Stimulated activated CD8-positive, alpha-beta memory T cell treated with anti-CD3 and anti-CD28 coated beads, Interleukin-7, amount 100 ng/mL, for 24 hours (primary cell): ENCODE measurements around the gene ROR2.
"Not testable (repeated sequence)": the region's sequence is repeated elsewhere in the genome, so short reads cannot be mapped to it uniquely, and the experiment has no call there.

ENCODE experiments used
- DNase-seq: peaks from one replicate; pipeline ENCODE4 v3.0.0-alpha.2; 2020; ENCODE audit warnings: low read depth

ROR2 gene

DNA sequence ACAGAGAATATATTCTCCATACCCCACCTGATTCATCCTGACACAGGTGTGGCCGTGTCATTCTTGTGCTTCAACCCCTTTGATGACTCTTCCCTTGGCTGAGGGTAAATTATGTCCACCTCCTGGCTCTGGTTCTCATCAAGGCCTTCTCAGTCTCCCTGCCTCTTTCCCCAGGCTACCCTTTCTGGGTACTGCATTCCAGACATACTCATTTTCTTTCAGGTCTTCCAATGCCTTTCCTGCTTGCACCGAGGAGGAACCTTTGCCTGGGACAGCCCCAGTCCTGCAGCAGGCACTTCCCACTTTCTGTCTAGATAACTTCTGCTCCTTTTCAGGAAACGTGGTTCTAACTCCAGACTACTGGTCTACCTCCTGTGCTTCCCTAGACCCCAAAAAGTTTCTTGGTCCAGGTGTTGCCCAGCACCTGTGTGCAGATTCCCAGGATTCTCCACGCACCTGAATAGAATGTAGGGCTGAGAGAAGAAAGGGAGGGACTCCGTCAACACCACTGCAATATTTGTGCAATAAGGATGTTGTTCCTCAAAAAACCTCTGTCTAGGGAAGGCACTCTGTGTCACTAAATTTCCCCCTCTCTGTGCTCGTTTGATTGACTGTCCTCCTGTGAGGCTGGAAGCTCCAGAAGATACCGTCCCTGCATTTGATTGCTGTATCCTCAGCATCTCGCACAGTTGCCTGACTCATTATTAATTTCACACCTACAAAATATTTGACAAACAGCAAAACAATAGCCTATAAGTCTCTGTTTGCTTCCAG lies 271.0 kb downstream of the ROR2 start:
- no peak for DNase-seq

- DNase-seq: no peak
Measured at GRCh38 chr9:91677822-91678436, 272.1 kb downstream of the ROR2 start.

DNA sequence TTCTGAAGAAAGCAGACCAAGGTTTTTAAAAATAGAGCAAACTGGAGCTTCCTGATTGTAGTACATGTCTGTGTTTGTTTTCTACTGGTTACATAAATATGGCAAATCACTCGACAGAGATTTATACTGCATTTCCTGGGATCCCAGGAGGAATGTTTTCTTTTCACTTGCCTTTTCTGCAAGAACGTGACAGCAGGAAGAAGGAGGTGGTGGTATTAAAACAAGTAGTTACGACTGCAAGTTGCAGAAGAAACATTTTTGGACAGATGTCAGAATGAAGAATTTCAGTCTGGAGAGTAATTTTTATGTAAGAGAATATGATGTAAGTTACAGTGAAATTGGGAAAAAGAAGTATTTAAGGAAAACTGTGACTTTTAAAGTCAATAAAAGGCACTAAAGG lies 272.7 kb downstream of the ROR2 start:
- no peak for DNase-seq

DNA sequence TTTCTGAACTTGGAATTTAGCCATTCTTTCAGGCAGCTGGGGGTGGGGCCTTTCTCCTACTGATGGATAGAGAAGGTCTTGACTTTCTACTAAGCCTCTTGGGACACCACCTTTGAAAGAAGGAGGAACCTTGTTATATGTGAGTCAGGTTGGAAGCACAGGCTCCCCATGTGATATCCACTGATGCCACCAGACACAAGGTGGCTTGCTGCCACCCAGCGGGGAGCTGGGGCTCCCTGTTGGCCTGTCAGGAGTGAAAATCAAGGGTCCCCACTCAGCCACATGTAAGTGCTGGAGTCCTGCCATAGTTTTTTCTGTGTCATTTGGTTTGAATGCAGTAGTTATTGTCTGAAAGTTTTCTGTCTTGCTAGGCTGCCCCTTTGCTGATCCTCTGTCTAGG lies 274.0 kb downstream of the ROR2 start:
- DNase-seq: no peak

GRCh38 chr9:91664663-91665062 lies 285.4 kb downstream of the ROR2 start:
- no peak for DNase-seq

DNA sequence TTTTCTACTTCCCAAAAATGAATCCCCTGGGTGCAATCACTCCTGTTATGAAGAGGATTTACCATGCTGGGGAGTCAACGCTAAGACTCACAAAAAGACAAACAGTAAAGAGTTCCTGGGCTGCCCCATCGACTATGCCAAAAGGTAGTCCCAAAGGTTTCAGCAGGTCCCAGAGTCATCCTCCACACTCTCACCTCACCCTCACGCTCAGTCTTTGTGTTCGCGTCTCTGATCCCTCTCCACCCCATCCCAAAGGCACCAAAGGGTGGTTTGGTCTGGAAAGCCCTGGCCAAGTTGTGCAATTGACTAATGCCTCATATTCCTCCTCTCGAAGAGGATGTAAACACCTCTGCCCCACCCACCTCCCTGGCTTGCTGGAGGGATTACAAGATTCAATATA lies 286.2 kb downstream of the ROR2 start:
- DNase-seq: no peak

- DNase-seq: no peak
Measured at GRCh38 chr9:91661451-91661850, 288.6 kb downstream of the ROR2 start.

DNA sequence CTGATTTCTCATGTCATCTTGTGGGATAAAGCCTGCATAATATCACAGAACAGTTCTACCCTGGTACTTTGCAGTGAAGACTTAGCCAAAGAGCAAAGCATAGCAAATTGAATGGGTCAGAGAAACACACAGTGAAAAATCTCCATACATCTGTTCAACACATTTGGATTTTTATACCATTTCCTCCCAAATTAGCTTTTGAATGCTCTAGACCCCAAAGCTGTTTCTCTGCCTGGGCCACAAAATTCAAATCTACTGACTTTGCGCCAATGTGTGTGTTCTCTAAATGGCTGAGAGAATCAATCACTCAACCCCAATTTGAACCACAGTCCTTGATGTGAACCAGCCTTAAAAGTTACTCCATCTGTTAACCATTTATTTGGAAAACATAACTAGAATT lies 289.5 kb downstream of the ROR2 start:
- DNase-seq: no peak

DNA sequence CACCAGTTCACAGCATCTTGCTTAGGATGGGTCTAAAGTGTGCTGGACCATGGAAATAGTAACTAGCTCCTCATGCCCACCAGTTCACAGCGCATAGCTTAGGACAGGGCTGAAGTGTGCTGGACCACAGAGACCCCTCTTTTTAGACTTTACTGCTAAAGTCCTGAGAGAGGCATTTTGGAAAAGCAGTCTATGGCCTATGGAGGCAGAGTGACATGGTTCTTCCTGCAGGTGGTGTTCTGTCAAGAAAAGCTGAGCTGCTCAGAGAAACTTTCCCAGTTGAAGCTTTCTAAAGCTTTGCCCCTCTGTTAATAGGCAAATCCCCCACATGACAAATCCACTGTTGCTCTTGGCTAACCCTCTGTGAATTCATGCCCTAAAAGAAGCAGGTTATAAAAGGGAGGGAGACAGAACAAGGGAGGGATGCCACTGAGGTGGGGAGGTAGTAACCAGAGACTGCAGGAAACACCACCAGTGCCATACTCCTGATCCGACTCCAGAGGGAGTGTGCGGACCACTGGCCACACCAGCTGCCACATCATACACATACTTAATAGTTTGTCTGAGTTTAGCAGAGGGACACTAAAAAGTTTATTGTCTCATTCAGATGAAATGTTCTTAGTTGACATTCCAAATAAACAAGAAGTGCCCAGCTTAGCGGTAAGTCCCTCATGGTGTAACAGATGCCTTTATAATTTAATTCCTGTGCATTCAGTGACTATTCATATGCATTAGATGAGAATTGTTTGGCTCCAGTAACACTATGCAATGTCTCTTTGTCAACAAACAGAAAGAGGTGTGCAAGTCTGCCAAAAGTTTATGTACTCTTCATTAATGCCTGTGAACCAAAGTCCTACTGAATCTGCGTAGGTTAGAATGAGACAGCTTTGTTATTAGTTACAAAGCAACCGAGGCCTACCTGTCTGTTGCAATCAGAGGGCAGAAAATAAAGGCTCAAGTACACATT lies 290.2 kb downstream of the ROR2 start:
- DNase-seq: no peak

GRCh38 chr9:91658513-91659105 lies 291.4 kb downstream of the ROR2 start:
- no peak for DNase-seq

GRCh38 chr9:91657501-91657900 lies 292.5 kb downstream of the ROR2 start:
- no peak for DNase-seq

GRCh38 chr9:91655658-91656057 lies 294.4 kb downstream of the ROR2 start:
- DNase-seq: no peak

DNA sequence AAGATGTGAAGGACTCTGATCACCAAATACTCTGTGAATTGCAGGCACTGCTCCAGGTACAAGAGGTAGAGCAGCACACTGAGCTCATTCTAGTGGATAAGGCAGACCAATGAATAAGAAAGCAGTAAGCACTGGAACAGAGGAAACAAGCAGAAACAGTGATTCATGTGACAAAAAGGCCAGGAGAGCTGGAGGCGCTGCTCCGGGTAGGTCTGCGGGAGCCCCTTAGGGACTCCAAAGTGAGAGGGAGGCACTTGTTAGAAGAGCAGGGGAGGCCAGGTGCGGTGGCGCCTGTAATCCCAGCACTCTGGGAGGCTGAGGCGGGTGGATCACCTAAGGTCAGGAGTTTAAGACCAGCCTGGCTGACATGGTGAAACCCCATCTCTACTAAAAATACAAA lies 294.8 kb downstream of the ROR2 start:
- no peak for DNase-seq

DNA sequence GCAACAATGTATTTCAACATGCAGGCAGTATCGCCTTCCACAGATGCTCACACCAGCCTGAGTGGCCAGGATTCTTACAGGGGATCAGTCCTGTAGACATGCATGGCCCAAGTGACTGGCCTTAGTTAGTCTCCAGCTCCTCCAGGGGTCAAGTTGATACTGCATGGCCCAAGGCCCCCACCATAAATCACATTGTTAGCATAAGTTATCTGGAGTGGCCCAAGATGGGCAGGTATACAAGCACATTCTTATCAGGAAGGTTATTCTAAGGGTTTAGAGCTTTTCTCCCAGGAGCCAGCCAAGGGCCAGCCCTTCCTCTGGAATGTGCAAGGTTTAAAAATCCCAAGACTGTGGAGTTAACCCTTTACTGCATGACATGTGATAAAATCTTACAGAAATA lies 295.5 kb downstream of the ROR2 start:
- DNase-seq: no peak

DNA sequence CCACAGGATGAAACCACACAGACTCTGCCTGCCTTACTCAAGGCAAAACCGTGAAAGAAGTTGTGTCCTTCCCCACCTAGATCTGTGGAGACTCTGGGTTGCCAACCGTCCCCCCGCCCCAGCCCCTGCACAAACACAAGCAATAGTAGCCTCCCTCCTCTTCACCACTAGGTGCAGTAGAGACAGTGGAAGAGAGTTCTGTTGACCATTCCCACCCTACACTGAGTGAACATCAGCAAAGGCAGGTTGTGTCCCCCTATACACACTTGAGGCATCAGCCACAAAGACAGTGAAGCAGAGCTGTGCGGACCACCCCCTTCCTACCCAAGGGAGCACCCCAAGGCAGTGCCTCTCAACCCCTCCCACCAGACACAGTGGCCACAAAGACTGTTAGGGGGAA lies 302.7 kb downstream of the ROR2 start:
- DNase-seq: no peak

DNA sequence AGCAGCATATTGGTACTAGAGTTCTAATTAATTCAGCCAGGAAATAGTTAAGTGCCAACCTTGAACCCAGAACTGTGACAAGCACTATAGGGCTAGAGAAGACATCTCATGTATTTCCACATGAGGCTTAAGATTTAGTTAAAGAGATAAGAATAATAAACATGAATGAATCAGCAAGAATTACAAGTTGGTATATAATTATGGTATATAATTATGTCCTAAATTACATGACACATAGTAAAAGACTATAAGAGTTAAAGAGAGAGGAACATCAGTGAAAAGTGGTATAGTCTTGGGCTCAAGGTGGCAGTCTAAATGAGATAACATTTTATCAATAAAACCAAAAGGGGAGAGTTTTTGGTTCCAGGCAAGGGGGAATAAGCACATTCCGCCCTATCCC lies 303.3 kb downstream of the ROR2 start:
- no peak for DNase-seq

DNA sequence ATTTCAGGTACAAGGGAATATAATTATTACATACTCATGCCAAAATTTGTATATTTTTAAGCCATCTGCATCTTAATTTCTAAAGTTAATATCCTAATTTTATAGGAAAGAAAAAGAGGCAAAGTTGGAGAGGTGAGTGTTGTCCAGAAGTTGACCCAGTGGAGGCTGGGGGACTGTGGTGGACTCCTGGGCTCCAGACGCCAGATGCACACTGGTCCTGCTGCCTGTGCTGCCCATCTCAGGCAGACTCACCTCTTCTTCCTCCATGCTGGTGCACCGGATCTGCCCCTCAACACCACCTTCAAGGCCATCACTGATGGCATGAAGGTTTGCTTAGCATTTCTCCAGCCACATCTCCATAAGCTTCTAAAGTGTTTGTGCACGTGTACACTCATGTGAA lies 305.6 kb downstream of the ROR2 start:
- no peak for DNase-seq

- no peak for DNase-seq
Measured at GRCh38 chr9:91643481-91644077, 306.4 kb downstream of the ROR2 start.

DNA sequence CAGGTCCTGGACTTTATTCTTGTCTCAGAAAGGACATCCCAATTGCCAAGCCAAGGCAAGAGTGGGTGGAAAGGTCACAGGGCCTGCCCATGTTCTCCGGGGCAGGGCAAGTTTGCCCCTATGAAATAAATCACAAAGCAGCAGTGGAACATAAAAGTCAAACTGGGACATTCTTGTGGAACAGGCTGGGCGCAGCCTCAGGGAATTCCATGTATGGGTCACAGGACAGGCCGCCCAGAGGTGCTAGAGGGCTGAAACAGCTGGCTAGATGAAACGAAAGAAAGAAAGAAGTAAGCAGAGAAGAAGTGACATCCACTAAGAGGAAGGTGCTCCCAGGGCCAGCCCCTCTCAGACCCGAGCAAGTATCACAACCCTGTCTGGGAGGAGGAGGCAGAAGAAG lies 307.3 kb downstream of the ROR2 start:
- no peak for DNase-seq

DNA sequence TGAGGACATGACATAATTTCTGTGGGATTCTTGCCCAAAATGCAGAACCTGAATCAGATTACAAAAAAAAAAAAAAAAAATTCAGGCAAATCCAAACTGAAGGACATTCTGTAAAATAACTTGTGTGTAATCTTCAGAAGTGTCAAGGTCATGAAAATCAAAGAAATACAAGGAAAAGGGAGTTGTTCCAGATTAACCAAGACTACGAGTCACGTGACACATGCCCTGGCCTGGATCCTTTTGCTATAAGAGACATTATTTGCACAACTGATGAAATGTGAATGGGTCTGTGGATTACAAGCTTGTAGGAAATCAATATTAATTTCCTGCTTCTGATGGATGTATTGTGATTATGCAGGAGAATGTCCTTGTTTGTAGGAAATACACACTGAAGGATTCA lies 309.6 kb downstream of the ROR2 start:
- DNase-seq: no peak

DNA sequence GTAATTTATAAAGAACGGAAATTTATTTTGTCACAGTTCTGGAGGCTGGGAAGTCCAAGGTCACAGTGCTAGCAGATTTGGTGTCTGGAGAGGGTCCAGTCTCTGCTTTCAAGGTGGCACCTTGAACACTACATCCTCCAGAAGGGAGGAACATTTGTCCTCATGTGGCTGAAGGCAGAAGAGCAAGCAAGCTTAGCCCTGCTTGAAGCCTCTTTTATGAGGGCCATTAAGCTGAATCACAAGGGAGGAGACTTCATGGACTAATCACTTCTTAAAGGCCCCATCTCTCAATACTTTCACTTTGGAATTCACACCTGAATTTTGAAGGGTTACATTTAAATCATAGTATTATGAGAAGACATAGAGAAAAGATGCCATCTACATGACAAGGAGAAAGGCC lies 311.0 kb downstream of the ROR2 start:
- no peak for DNase-seq

- not testable (repeated sequence) for DNase-seq
Measured at GRCh38 chr9:91634832-91635231, 315.2 kb downstream of the ROR2 start.
